Esophagus muscularis mucosa (tissue), 3 donors: Measurements from ENCODE around the gene ATG4D.

Source experiments
- POLR2A ChIP-seq: fragments of 450-650 bp; IDR thresholded peaks from one replicate; pipeline ENCODE4 v1.6.1; 2017; ENCODE audit warnings: antibody characterized with exemption, moderate library complexity, mild to moderate bottlenecking, low read depth
- TF ChIP-seq, protein P1 (sequence below), 3 experiments: fragments of 200-600 bp in 2 of 3; fragments of 450-650 bp in 1 of 3; sonication (generic) in 2 of 3; IDR thresholded peaks; one replicate each; pipeline ENCODE4 v1.5.1; 2017 to 2019; ENCODE audit warnings: antibody characterized with exemption in 3 of 3, mild to moderate bottlenecking in 2 of 3, moderate library complexity in 1 of 3

DNA sequence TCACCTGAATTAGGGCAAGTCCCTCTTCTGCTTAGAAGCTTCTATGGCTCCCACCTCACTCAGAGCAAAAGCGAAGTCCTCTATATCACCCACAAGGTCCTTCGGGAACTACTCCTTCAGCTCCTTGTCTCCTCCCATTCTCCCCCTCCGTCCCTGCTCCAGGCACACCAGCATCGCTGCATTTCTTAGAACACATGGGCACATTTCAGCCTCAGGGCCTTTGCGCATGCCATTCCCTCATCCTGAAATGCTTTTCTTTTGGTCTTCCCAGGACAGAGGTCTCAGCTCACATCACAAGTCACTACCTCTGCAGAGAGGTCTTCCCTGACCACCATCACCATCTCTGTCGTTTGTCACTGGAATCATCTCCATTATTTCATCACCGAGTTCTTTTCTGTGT lies 30.5 kb upstream of the ATG4D start:
- TF ChIP-seq, protein P1, sequence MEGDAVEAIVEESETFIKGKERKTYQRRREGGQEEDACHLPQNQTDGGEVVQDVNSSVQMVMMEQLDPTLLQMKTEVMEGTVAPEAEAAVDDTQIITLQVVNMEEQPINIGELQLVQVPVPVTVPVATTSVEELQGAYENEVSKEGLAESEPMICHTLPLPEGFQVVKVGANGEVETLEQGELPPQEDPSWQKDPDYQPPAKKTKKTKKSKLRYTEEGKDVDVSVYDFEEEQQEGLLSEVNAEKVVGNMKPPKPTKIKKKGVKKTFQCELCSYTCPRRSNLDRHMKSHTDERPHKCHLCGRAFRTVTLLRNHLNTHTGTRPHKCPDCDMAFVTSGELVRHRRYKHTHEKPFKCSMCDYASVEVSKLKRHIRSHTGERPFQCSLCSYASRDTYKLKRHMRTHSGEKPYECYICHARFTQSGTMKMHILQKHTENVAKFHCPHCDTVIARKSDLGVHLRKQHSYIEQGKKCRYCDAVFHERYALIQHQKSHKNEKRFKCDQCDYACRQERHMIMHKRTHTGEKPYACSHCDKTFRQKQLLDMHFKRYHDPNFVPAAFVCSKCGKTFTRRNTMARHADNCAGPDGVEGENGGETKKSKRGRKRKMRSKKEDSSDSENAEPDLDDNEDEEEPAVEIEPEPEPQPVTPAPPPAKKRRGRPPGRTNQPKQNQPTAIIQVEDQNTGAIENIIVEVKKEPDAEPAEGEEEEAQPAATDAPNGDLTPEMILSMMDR (IDR thresholded peaks at IDR 0.05): no peak
- no peak for TF ChIP-seq POLR2A
